ENCODE results near the gene IGFBP4. TPM values are rescaled to one million over a fixed set of nuclear protein-coding genes. Genes with fewer than 3 reads are reported as not detected.

Gene IGFBP4
- total and polyA plus RNA-seq, 2 experiments from 2014 or later: 44.9 to 183 TPM

- peak; percentile 74 for DNase-seq (ENCODE audit: low spot score)
- Histone ChIP-seq H3K27me3 (no peaks in the 10 kb centered on the region), H4K20me1 (ENCODE audit: insufficient read depth, poor library complexity, severe bottlenecking) (peaks cover 8% of the 10 kb centered on the region), H2AFZ (no peak overlapping the region), H3K36me3 (replicated peaks; ENCODE audit: insufficient read depth, low read depth) (no peaks in the 10 kb centered on the region), H3K9me2 (replicated peaks; ENCODE audit: insufficient read depth) (no peaks in the 10 kb centered on the region), H3K4me3 (no peak overlapping the region), H3K4me1 (ENCODE audit: insufficient read depth) (peaks cover 49% of the 10 kb centered on the region), H3K4me2 (peak overlapping the region; percentile 12), H3K9me3 (ENCODE audit: low read depth) (no peaks in the 10 kb centered on the region), H3K79me2 (peaks cover 63% of the 10 kb centered on the region), H3K27ac (peak overlapping the region; percentile 72)
- WGBS (ENCODE audit: low lambda C conversion rate, missing lambda C conversion rate): 50% methylated on average over 7 of the region's 7 CpGs
- TF ChIP-seq EZH2 (IDR thresholded peaks at IDR 0.05; ENCODE audit: borderline replicate concordance): no peak
- TF ChIP-seq, protein P1, sequence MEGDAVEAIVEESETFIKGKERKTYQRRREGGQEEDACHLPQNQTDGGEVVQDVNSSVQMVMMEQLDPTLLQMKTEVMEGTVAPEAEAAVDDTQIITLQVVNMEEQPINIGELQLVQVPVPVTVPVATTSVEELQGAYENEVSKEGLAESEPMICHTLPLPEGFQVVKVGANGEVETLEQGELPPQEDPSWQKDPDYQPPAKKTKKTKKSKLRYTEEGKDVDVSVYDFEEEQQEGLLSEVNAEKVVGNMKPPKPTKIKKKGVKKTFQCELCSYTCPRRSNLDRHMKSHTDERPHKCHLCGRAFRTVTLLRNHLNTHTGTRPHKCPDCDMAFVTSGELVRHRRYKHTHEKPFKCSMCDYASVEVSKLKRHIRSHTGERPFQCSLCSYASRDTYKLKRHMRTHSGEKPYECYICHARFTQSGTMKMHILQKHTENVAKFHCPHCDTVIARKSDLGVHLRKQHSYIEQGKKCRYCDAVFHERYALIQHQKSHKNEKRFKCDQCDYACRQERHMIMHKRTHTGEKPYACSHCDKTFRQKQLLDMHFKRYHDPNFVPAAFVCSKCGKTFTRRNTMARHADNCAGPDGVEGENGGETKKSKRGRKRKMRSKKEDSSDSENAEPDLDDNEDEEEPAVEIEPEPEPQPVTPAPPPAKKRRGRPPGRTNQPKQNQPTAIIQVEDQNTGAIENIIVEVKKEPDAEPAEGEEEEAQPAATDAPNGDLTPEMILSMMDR (IDR thresholded peaks at IDR 0.05; ENCODE audit: poor library complexity): no peak
- TF ChIP-seq EZH2phosphoT487 (IDR thresholded peaks at IDR 0.05; ENCODE audit: low read depth, severe bottlenecking, unreplicated experiment): no peak
These were observed 5.5 kb downstream of the IGFBP4 start for GRCh38 chr17:40448639-40449261.

DNA sequence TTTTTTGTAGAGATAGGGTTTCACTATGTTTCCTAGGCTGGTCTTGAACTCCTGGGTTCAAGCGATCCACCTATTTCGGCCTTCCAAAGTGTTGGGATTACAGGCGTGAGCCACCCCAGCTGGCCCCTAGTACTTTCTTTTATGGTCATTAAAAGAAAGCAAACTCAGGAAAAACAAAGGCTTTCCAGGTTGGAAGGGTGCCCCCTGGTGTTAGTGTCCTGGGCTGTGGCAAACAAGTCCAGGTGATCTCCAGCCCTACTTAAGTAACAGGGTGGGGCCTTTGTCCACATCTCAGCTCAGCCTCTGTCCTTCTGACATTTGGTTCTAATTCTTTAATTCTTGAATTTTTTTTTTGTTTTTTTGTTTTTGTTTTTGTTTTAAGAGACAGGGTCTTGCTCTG is 6.9 kb downstream of the IGFBP4 start:
- Histone ChIP-seq H3K27ac (peak overlapping the region; percentile 56), H4K20me1 (ENCODE audit: insufficient read depth, poor library complexity, severe bottlenecking) (peaks cover 8% of the 10 kb centered on the region), H3K79me2 (peaks cover 51% of the 10 kb centered on the region), H3K9me3 (ENCODE audit: low read depth) (no peaks in the 10 kb centered on the region), H3K4me3 (no peak overlapping the region), H3K4me2 (no peak overlapping the region), H3K9me2 (replicated peaks; ENCODE audit: insufficient read depth) (no peaks in the 10 kb centered on the region), H2AFZ (no peak overlapping the region), H3K4me1 (ENCODE audit: insufficient read depth) (peaks cover 43% of the 10 kb centered on the region), H3K36me3 (replicated peaks; ENCODE audit: insufficient read depth, low read depth) (no peaks in the 10 kb centered on the region), H3K27me3 (no peaks in the 10 kb centered on the region)
- TF ChIP-seq EZH2 (IDR thresholded peaks at IDR 0.05; ENCODE audit: borderline replicate concordance) (no peak), EZH2phosphoT487 (IDR thresholded peaks at IDR 0.05; ENCODE audit: low read depth, severe bottlenecking, unreplicated experiment) (no peak)
- TF ChIP-seq, protein P1 (IDR thresholded peaks at IDR 0.05; ENCODE audit: poor library complexity): peak; percentile 47
- WGBS (ENCODE audit: low lambda C conversion rate, missing lambda C conversion rate): 80% methylated on average over 3 of the region's 3 CpGs
- DNase-seq (ENCODE audit: low spot score): peak; percentile 55

DNA sequence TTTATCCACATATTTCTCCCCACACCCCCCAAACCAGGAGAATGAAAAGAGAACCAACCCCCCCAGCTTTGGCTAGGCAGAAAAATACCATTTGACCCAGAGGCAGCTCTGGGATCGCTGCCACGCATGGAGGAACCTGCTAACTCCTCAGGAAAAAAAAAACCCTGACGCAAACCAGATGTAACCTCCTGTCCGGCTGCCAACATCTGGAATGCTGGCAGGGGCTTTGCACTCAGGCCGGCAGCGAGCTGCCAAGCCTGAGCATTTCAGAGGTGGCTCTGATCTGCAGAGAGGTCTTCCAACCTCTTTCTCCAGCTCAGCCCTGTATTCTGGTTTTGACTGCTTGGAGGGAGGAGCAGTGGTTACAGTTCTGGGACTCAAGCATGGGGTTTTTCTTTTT is 8.2 kb downstream of the IGFBP4 start:
- Histone ChIP-seq H2AFZ (no peak overlapping the region), H3K9me3 (ENCODE audit: low read depth) (no peaks in the 10 kb centered on the region), H3K4me1 (ENCODE audit: insufficient read depth) (peaks cover 43% of the 10 kb centered on the region), H3K9me2 (replicated peaks; ENCODE audit: insufficient read depth) (no peaks in the 10 kb centered on the region), H3K27ac (peak overlapping the region; percentile 72), H4K20me1 (ENCODE audit: insufficient read depth, poor library complexity, severe bottlenecking) (peaks cover 2% of the 10 kb centered on the region), H3K27me3 (no peaks in the 10 kb centered on the region), H3K36me3 (replicated peaks; ENCODE audit: insufficient read depth, low read depth) (no peaks in the 10 kb centered on the region), H3K79me2 (peaks cover 38% of the 10 kb centered on the region), H3K4me3 (no peak overlapping the region), H3K4me2 (peak overlapping the region; percentile 65)
- peak; percentile 84 for DNase-seq (ENCODE audit: low spot score)
- TF ChIP-seq, protein P1 (IDR thresholded peaks at IDR 0.05; ENCODE audit: poor library complexity): no peak
- no peak for TF ChIP-seq EZH2 (IDR thresholded peaks at IDR 0.05; ENCODE audit: borderline replicate concordance)
- no peak for TF ChIP-seq EZH2phosphoT487 (IDR thresholded peaks at IDR 0.05; ENCODE audit: low read depth, severe bottlenecking, unreplicated experiment)
- 54% methylated on average over 6 of the region's 6 CpGs for WGBS (ENCODE audit: low lambda C conversion rate, missing lambda C conversion rate)

Measured in hepatocyte (in vitro differentiated cells).